ENCODE results near the gene MPZL1.
"Not testable (repeated sequence)": the region's sequence is repeated elsewhere in the genome, so short reads cannot be mapped to it uniquely, and the experiment has no call there.

Gene MPZL1

GRCh38 chr1:167782946-167783345 lies 61.2 kb downstream of the MPZL1 start:
- no peak for DNase-seq

- DNase-seq: no peak
Observed at GRCh38 chr1:167784876-167785550, 63.2 kb downstream of the MPZL1 start.

GRCh38 chr1:167786502-167786901 lies 64.7 kb downstream of the MPZL1 start:
- DNase-seq: no peak

- no peak for DNase-seq
Observed at GRCh38 chr1:167789501-167789900, 67.7 kb downstream of the MPZL1 start.

- no peak for DNase-seq
Observed at GRCh38 chr1:167790117-167790516, 68.3 kb downstream of the MPZL1 start.

GRCh38 chr1:167791281-167792187 lies 69.8 kb downstream of the MPZL1 start:
- DNase-seq: no peak

GRCh38 chr1:167792188-167792565 lies 70.4 kb downstream of the MPZL1 start:
- no peak for DNase-seq

GRCh38 chr1:167794043-167794442 lies 72.3 kb downstream of the MPZL1 start:
- DNase-seq: no peak

- DNase-seq: no peak
Observed at GRCh38 chr1:167795810-167796740, 74.3 kb downstream of the MPZL1 start.

GRCh38 chr1:167797015-167797414 lies 75.2 kb downstream of the MPZL1 start:
- DNase-seq: no peak

- no peak for DNase-seq
Observed at GRCh38 chr1:167798952-167799351, 77.2 kb downstream of the MPZL1 start.

GRCh38 chr1:167799747-167800146 lies 78.0 kb downstream of the MPZL1 start:
- DNase-seq: no peak

GRCh38 chr1:167800251-167800650 lies 78.5 kb downstream of the MPZL1 start:
- DNase-seq: no peak

- no peak for DNase-seq
Observed at GRCh38 chr1:167802235-167802634, 80.5 kb downstream of the MPZL1 start.

- DNase-seq: peak; percentile 48
Observed at GRCh38 chr1:167803358-167804207, 81.8 kb downstream of the MPZL1 start.

GRCh38 chr1:167805041-167805556 lies 83.3 kb downstream of the MPZL1 start:
- no peak for DNase-seq

GRCh38 chr1:167806235-167806634 lies 84.5 kb downstream of the MPZL1 start:
- DNase-seq: not testable (repeated sequence)

- DNase-seq: not testable (repeated sequence)
Observed at GRCh38 chr1:167806676-167807075, 84.9 kb downstream of the MPZL1 start.

GRCh38 chr1:167808104-167808503 lies 86.3 kb downstream of the MPZL1 start:
- no peak for DNase-seq

GRCh38 chr1:167808690-167809089 lies 86.9 kb downstream of the MPZL1 start:
- no peak for DNase-seq

- DNase-seq: no peak
Observed at GRCh38 chr1:167812972-167813371, 91.2 kb downstream of the MPZL1 start.

GRCh38 chr1:167815650-167816049 lies 93.9 kb downstream of the MPZL1 start:
- no peak for DNase-seq
